GM19468 (cell line): Measurements from ENCODE around the gene RAI1.

ENCODE experiments used
- ATAC-seq: cut with Tn5 transposase; IDR thresholded peaks from one replicate; pipeline ENCODE4 v1.9.1; 2021; ENCODE audit warnings: mild to moderate bottlenecking, moderate library complexity, moderate number of reproducible peaks; ENCODE audit not compliant: unreplicated experiment; ENCODE audit errors: extremely low read depth

The RAI1 gene

GRCh38 chr17:17661834-17662385 lies 19.3 kb upstream of the RAI1 start:
- ATAC-seq = no peak

- peak; percentile 70 for ATAC-seq
These were observed 17.8 kb upstream of the RAI1 start for GRCh38 chr17:17663160-17664063.

- no peak for ATAC-seq
These were observed 17.2 kb upstream of the RAI1 start for GRCh38 chr17:17664064-17664452.

GRCh38 chr17:17665255-17665654 lies 16.0 kb upstream of the RAI1 start:
- ATAC-seq = no peak

GRCh38 chr17:17666111-17666714 lies 15.0 kb upstream of the RAI1 start:
- no peak for ATAC-seq

- no peak for ATAC-seq
These were observed 14.0 kb upstream of the RAI1 start for GRCh38 chr17:17667231-17667630.

- ATAC-seq = no peak
These were observed 13.3 kb upstream of the RAI1 start for GRCh38 chr17:17667947-17668346.

GRCh38 chr17:17668358-17668757 lies 12.9 kb upstream of the RAI1 start:
- ATAC-seq = no peak

GRCh38 chr17:17668775-17669579 lies 12.3 kb upstream of the RAI1 start:
- no peak for ATAC-seq

GRCh38 chr17:17669580-17670235 lies 11.6 kb upstream of the RAI1 start:
- no peak for ATAC-seq

GRCh38 chr17:17670701-17671305 lies 10.5 kb upstream of the RAI1 start:
- ATAC-seq = no peak

- ATAC-seq = no peak
These were observed 9.7 kb upstream of the RAI1 start for GRCh38 chr17:17671369-17672129.

GRCh38 chr17:17672453-17673368 lies 8.5 kb upstream of the RAI1 start:
- ATAC-seq = no peak

GRCh38 chr17:17675416-17675815 lies 5.8 kb upstream of the RAI1 start:
- ATAC-seq = no peak

- no peak for ATAC-seq
These were observed 5.2 kb upstream of the RAI1 start for GRCh38 chr17:17675925-17676534.

- no peak for ATAC-seq
These were observed 4.5 kb upstream of the RAI1 start for GRCh38 chr17:17676752-17677151.

- no peak for ATAC-seq
These were observed 3.8 kb upstream of the RAI1 start for GRCh38 chr17:17677299-17678040.
